ENCODE data around the gene IYD. TPM values are rescaled to one million over a fixed set of nuclear protein-coding genes. Genes with fewer than 3 reads are reported as not detected.

IYD gene
- total RNA-seq, 1 experiment from 2014 or later, result not detected

GRCh38 chr6:150372051-150372450, 3.2 kb downstream of the IYD start:
- no peak overlapping the region for H3K27ac ChIP-seq (ENCODE audit: insufficient read length, low read depth, low read length)
- no peak overlapping the region for H3K14ac ChIP-seq (ENCODE audit: insufficient read depth, low read length)
- no peak overlapping the region for H3T11ph ChIP-seq (ENCODE audit: low read length)
- no peak overlapping the region for H2BK5ac ChIP-seq (ENCODE audit: insufficient read length, low read length)
- no peak overlapping the region for H3K27ac Mint-ChIP-seq
- no peaks in the 10 kb centered on the region for H4K20me1 ChIP-seq (ENCODE audit: control insufficient read depth, insufficient read depth, insufficient read length)
- no peak overlapping the region for H4K91ac ChIP-seq (ENCODE audit: insufficient read length, low read depth, low read length)
- TF ChIP-seq CTCF (conservative IDR thresholded peaks at IDR 0.05), result no peak
- H3K27me3 Mint-ChIP-seq (ENCODE audit: low read depth), result peaks cover 7% of the 10 kb centered on the region
- no peaks in the 10 kb centered on the region for H3K23me2 ChIP-seq (ENCODE audit: insufficient read length, low read depth, low read length, poor library complexity, severe bottlenecking)
- no peaks in the 10 kb centered on the region for H3K79me2 ChIP-seq (ENCODE audit: insufficient read depth, low read length)
- H3K4me1 Mint-ChIP-seq, result 0 out of 4 replicates have a peak, but pooled peaks cover 0 to 2% of the 10 kb centered on the region in 2 experiments
- H3K9ac ChIP-seq (ENCODE audit: extremely low read depth, insufficient read length, low read length), result no peak overlapping the region
- H3K4me2 ChIP-seq (ENCODE audit: insufficient read depth, insufficient read length, low read length), result no peak overlapping the region
- H4K8ac ChIP-seq (replicated peaks; ENCODE audit: insufficient read length, low read depth, low read length), result no peak overlapping the region
- no peak overlapping the region for H3K4ac ChIP-seq (ENCODE audit: low read depth, low read length)
- no peak overlapping the region for H2BK15ac ChIP-seq (ENCODE audit: low read depth, low read length)
- H3K18ac ChIP-seq (ENCODE audit: insufficient read length, low read depth, low read length), result no peak overlapping the region
- no peak overlapping the region for H2AK5ac ChIP-seq (ENCODE audit: insufficient read length, low read length)
- H3K23ac ChIP-seq (ENCODE audit: insufficient read length, low read depth, low read length), result no peak overlapping the region
- no peak overlapping the region for H4K5ac ChIP-seq (ENCODE audit: insufficient read length, low read depth, low read length)
- H3K56ac ChIP-seq (ENCODE audit: insufficient read length, low read depth, low read length), result no peak overlapping the region
- H3K79me1 ChIP-seq (ENCODE audit: insufficient read depth, low read depth, low read length, poor library complexity, severe bottlenecking), result no peaks in the 10 kb centered on the region
- H3K36me3 Mint-ChIP-seq (ENCODE audit: insufficient read depth in 1 of 3, low read depth in 3 of 3), result no peaks in the 10 kb centered on the region
- no peak overlapping the region for H2BK120ac ChIP-seq (ENCODE audit: low read depth, low read length, poor library complexity, severe bottlenecking)
- no peak for DNase-seq
- H3K4me1 ChIP-seq (ENCODE audit: insufficient read depth, low read length), result no peaks in the 10 kb centered on the region
- no peaks in the 10 kb centered on the region for H3K9me3 ChIP-seq (ENCODE audit: control insufficient read depth, low read depth, low read length)
- H2AFZ ChIP-seq (ENCODE audit: low read length), result no peak overlapping the region
- H2BK12ac ChIP-seq (ENCODE audit: insufficient read length, low read depth, low read length), result no peak overlapping the region
- no CpG with 5 or more reads among the region's 1 CpG for WGBS (ENCODE audit: extremely low coverage, insufficient read length, low lambda C conversion rate)
- no peaks in the 10 kb centered on the region for H3K27me3 ChIP-seq (ENCODE audit: insufficient read depth, low read length)
- H3K9me3 Mint-ChIP-seq, result no peaks in the 10 kb centered on the region
- H3K4me3 Mint-ChIP-seq, result no peak overlapping the region
- no peak overlapping the region for H2BK20ac ChIP-seq (ENCODE audit: low read depth, low read length, poor library complexity, severe bottlenecking)
